KMS-11 (cell line): ENCODE data around the gene PHACTR3.

Source experiments
- H2AFZ ChIP-seq: fragments of 200-600 bp; sonication (generic); 2 replicates; pipeline ENCODE4 v1.6.1; 2016; ENCODE audit warnings: antibody characterized with exemption, mixed run types, low read depth
- H3K27ac ChIP-seq: fragments of 200-600 bp; sonication (generic); 2 replicates; pipeline ENCODE4 v1.6.1; 2016; ENCODE audit warnings: mild to moderate bottlenecking, mixed run types
- H3K27me3 ChIP-seq: fragments of 200-600 bp; sonication (generic); 2 replicates; pipeline ENCODE4 v1.6.1; 2017; ENCODE audit warnings: mild to moderate bottlenecking, low read depth, mixed run types, moderate library complexity; ENCODE audit not compliant: insufficient read depth
- H3K36me3 ChIP-seq: fragments of 200-600 bp; sonication (generic); 2 replicates; pipeline ENCODE4 v1.6.1; 2017; ENCODE audit warnings: mild to moderate bottlenecking, mixed run types; ENCODE audit not compliant: insufficient read depth
- H3K4me1 ChIP-seq: fragments of 200-600 bp; sonication (generic); 2 replicates; pipeline ENCODE4 v1.6.1; 2016; ENCODE audit warnings: mild to moderate bottlenecking, low read depth, mixed run types; ENCODE audit not compliant: poor library complexity, severe bottlenecking
- H3K4me2 ChIP-seq: fragments of 200-600 bp; sonication (generic); 2 replicates; pipeline ENCODE4 v1.7.0; 2016; ENCODE audit warnings: mild to moderate bottlenecking, mixed run types
- H3K4me3 ChIP-seq: fragments of 200-600 bp; sonication (generic); IDR thresholded peaks from 2 replicates; pipeline ENCODE4 v1.6.1; 2017; ENCODE audit warnings: low read depth, low read length, mixed read lengths; ENCODE audit not compliant: insufficient read depth
- H3K79me2 ChIP-seq: fragments of 200-600 bp; sonication (generic); 2 replicates; pipeline ENCODE4 v1.6.1; 2016; ENCODE audit warnings: low read depth, mixed run types; ENCODE audit not compliant: insufficient read depth
- H3K9ac ChIP-seq: fragments of 200-600 bp; sonication (generic); 2 replicates; pipeline ENCODE4 v1.6.1; 2016; ENCODE audit warnings: mild to moderate bottlenecking, mixed run types
- H4K20me1 ChIP-seq: fragments of 200-600 bp; sonication (generic); 2 replicates; pipeline ENCODE4 v1.6.1; 2016; ENCODE audit warnings: mild to moderate bottlenecking, mixed run types; ENCODE audit not compliant: insufficient read depth
- TF ChIP-seq, protein P1 (sequence below): fragments of 200-600 bp; sonication (generic); conservative IDR thresholded peaks from 2 replicates; pipeline ENCODE4 v1.6.1; 2017; ENCODE audit warnings: low read depth, mild to moderate bottlenecking, antibody characterized with exemption, low read length, moderate library complexity, mixed read lengths

The PHACTR3 gene

DNA sequence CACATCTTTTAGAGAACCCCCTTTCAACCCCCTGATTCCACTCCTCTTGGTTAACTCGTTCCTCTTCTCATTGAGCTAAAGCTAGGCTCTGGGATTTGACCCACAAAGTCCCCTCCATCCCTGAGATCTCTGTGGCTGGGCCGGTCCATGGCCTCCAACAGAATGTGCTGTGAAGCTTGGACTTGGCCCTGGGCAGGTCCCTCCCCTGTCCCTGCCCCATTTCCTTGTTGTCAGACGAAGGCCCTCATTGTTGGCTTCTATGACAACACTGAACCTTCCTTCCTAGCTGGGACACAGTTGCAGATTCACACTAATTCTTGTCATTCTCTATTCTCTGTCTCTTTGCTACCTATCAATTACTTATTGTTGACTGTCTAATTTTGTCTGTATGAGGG is 173.0 kb downstream of the PHACTR3 start:
- Histone ChIP-seq H3K27ac (no peak overlapping the region), H3K79me2 (no peaks in the 10 kb centered on the region), H3K4me1 (peaks cover 1% of the 10 kb centered on the region), H3K27me3 (no peaks in the 10 kb centered on the region), H3K36me3 (no peaks in the 10 kb centered on the region), H2AFZ (no peak overlapping the region), H4K20me1 (no peaks in the 10 kb centered on the region), H3K4me2 (no peak overlapping the region), H3K4me3 (no peak overlapping the region), H3K9ac (no peak overlapping the region)
- TF ChIP-seq, protein P1, sequence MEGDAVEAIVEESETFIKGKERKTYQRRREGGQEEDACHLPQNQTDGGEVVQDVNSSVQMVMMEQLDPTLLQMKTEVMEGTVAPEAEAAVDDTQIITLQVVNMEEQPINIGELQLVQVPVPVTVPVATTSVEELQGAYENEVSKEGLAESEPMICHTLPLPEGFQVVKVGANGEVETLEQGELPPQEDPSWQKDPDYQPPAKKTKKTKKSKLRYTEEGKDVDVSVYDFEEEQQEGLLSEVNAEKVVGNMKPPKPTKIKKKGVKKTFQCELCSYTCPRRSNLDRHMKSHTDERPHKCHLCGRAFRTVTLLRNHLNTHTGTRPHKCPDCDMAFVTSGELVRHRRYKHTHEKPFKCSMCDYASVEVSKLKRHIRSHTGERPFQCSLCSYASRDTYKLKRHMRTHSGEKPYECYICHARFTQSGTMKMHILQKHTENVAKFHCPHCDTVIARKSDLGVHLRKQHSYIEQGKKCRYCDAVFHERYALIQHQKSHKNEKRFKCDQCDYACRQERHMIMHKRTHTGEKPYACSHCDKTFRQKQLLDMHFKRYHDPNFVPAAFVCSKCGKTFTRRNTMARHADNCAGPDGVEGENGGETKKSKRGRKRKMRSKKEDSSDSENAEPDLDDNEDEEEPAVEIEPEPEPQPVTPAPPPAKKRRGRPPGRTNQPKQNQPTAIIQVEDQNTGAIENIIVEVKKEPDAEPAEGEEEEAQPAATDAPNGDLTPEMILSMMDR = no peak

DNA sequence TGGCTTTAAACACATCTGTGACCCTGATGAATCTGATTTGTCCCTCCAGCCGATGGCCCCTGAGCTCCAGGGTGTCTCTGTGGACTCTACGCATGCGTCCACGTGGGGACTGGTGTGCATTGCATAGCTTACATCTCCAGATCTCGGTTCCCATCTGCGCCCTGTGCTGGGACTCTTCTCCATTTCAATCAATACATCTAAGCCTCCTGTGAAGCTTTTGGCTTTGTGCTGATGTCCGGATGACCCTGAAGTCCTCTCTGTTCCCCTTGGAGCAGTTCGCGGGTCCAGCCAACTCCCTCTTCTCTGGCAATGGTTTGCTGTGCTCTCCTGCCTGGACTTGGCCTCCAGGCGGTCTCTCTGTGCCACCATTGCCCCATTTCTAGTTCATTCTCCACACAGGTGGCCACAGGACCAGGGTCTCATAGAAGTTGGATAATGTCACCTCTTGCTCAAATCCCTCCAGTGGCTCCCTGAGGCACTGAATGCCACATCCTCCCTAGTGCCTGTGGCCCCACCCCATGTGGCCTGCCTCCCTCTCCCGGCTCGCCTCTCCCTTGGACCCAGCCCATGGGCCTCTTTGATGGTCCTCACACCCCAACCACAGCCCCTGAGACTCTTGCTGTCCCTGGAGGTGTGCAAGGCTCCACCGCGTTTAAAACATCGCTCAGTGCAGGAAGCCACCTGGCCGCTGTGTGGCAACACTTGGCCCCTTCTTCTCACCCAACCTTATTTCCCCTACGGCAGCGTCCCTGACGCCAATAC is 173.7 kb downstream of the PHACTR3 start:
- no peak overlapping the region for H3K4me2 ChIP-seq
- H4K20me1 ChIP-seq = no peaks in the 10 kb centered on the region
- H3K27me3 ChIP-seq = no peaks in the 10 kb centered on the region
- no peak overlapping the region for H3K9ac ChIP-seq
- H2AFZ ChIP-seq = no peak overlapping the region
- H3K36me3 ChIP-seq = no peaks in the 10 kb centered on the region
- TF ChIP-seq, protein P1 = no peak
- H3K27ac ChIP-seq = no peak overlapping the region
- no peak overlapping the region for H3K4me3 ChIP-seq
- H3K79me2 ChIP-seq = no peaks in the 10 kb centered on the region
- peaks cover 6% of the 10 kb centered on the region for H3K4me1 ChIP-seq

DNA sequence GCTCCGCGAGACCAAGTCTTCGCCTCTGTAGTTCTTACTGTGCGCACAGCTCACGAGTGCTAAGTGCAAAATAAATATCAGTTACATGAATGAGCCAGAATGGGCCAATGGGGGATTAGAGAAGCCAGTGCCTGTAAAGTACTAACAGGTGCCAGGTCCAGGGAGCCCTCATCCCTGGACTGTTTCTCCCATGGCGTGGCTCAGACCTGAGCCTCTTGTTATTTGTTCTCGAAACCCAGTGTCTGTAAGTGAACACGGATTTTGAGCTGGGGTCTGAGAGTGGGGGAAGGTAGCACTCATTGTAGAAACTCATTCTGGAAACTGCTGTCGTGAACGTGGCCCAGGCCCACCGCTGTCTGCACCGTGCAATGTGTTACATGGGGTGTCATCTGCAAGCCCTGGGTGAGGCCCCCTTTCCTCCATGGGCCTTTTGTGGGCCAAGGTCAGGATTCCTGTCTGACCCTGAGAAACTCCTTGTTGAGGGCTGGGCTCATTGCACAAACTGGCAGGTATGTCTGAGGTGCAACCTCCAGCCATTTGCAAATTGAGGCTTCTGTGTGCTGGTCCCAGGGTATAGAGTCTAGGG is 174.4 kb downstream of the PHACTR3 start:
- Histone ChIP-seq H3K9ac (no peak overlapping the region), H3K4me2 (no peak overlapping the region)

DNA sequence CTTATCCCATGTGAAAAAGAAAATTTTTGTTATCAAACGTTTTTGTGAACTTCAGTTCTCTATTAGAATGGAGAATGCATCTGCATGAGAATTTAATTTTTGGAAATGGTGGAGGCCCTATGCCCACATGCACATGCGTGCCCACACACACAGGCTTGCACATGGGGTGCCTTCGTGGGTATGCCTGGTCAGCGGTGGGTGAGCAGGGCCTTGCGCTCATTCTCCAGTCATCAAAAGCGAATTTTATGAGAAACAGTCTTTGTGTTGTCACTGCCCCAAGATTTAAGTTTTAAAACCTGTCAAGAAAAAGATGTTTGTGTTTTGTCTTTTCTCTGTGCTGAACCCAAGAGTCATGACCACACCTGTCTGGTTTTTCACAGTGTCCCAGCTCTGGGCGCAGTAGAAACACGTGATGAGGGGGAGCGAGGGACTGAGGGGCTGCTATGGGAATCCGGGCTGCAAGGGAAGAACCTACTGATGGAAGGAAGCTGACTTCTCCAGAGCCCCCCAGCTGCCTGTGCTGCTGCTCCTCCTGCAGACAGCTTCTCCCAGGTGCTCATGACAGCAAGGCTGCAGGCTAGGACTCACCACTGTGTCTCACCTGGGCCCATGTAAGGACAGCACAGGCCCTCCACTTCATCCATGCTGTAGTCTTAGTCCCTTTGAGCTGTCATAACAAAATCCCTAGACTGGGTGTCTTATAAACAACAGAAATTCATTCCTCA is 175.5 kb downstream of the PHACTR3 start:
- H3K9ac ChIP-seq = no peak overlapping the region
- no peaks in the 10 kb centered on the region for H3K79me2 ChIP-seq
- TF ChIP-seq, protein P1 = no peak
- no peaks in the 10 kb centered on the region for H4K20me1 ChIP-seq
- no peak overlapping the region for H2AFZ ChIP-seq
- no peaks in the 10 kb centered on the region for H3K36me3 ChIP-seq
- no peak overlapping the region for H3K4me2 ChIP-seq
- H3K4me1 ChIP-seq = peaks cover 8% of the 10 kb centered on the region
- no peak overlapping the region for H3K27ac ChIP-seq
- H3K27me3 ChIP-seq = no peaks in the 10 kb centered on the region
- no peak overlapping the region for H3K4me3 ChIP-seq

More for the DNA sequence above, 174.4 kb downstream of the PHACTR3 start:
- Histone ChIP-seq H3K36me3 (no peaks in the 10 kb centered on the region), H3K27me3 (no peaks in the 10 kb centered on the region), H2AFZ (no peak overlapping the region), H3K4me3 (no peak overlapping the region), H4K20me1 (no peaks in the 10 kb centered on the region), H3K27ac (no peak overlapping the region), H3K79me2 (no peaks in the 10 kb centered on the region), H3K4me1 (peaks cover 8% of the 10 kb centered on the region)
- TF ChIP-seq, protein P1 = no peak
